Esophagus squamous epithelium (tissue), 5 donors: ENCODE data around the gene IL1RAPL1. TPM values are rescaled to one million over a fixed set of nuclear protein-coding genes. Genes with fewer than 3 reads are reported as not detected.

Experiments used
- DNase-seq: peaks from one replicate; lab custom pipeline; 2025; lab: John Stamatoyannopoulos, UW
- H3K27ac ChIP-seq, 4 donors: fragments of 200-600 bp; sonication (generic); one replicate each; pipeline ENCODE4 v1.5.1; 2016 to 2019; ENCODE audit warnings: mild to moderate bottlenecking in 1 of 4
- H3K27me3 ChIP-seq, 4 donors: fragments of 200-600 bp; sonication (generic); 1 replicate in 3 of 4; 2 replicates in 1 of 4; pipeline versions ENCODE4 v1.5.1 to v1.6.0; 2017 to 2021; ENCODE audit warnings: antibody characterized with exemption in 1 of 4
- H3K36me3 ChIP-seq, 3 donors: fragments of 200-600 bp; sonication (generic); one replicate each; pipeline ENCODE4 v1.5.1; 2016 to 2019
- H3K4me1 ChIP-seq, 3 donors: fragments of 200-600 bp; sonication (generic); one replicate each; pipeline ENCODE4 v1.5.1; 2017 to 2019
- H3K4me3 ChIP-seq, 4 donors: fragments of 200-600 bp; sonication (generic); 1 replicate in 3 of 4; 2 replicates in 1 of 4; pipeline ENCODE4 v1.5.1; 2016 to 2019; ENCODE audit warnings: mild to moderate bottlenecking in 2 of 4, moderate library complexity in 1 of 4
- H3K9me3 ChIP-seq, 3 donors: fragments of 200-600 bp; sonication (generic); one replicate each; pipeline ENCODE4 v1.5.1; 2016 to 2019
- CTCF ChIP-seq, 6 experiments: fragments of 450-650 bp in 4 of 6; fragments of 200-600 bp in 2 of 6; sonication (generic) in 2 of 6; IDR thresholded peaks; one replicate each; pipeline ENCODE4 v1.5.1; 2016 to 2019; ENCODE audit warnings: antibody characterized with exemption in 6 of 6, mild to moderate bottlenecking in 4 of 6, moderate library complexity in 4 of 6
- POLR2A ChIP-seq, 4 donors: fragments of 450-650 bp; IDR thresholded peaks; one replicate each; pipeline ENCODE4 v1.6.1; 2017; ENCODE audit warnings: antibody characterized with exemption in 4 of 4, mild to moderate bottlenecking in 4 of 4, moderate library complexity in 3 of 4
- whole genome bisulfite sequencing, 2 donors: methylation state at CpG; one replicate each; pipeline ENCODE4 v1.1.5; 2018; 5-methylcytosine and 5-hydroxymethylcytosine counted together
- intact Hi-C: fragments of 100-400 bp; cut with DNase I; formaldehyde crosslinking; loops from one replicate; pipeline ENCODE4 v1.15.0; 2022
- total RNA-seq, 4 donors: library from RNA; depleted of rRNA; stranded (reverse); fragments of >200 nt; gene quantifications; one replicate each; pipeline ENCODE4 v1.1.0, GENCODE V29; 2016
- donor health status: DM: yes; HTN: yes; CAD: no.

Gene IL1RAPL1
- total RNA-seq, 4 donors from 2014 or later: 0.09 to 0.19 (median 0.13) TPM; not detected in 1

GRCh38 chrX:29813174-29813573 lies 1225.9 kb downstream of the IL1RAPL1 start:
- no peaks in the 10 kb centered on the region for H3K4me1 ChIP-seq
- H3K36me3 ChIP-seq: no peaks in the 10 kb centered on the region
- intact Hi-C loops: no loop called here
- H3K9me3 ChIP-seq: no peaks in the 10 kb centered on the region
- DNase-seq: no peak
- no peak for TF ChIP-seq CTCF (IDR thresholded peaks at IDR 0.05)
- no peak overlapping the region for H3K27ac ChIP-seq
- H3K4me3 ChIP-seq: no peak overlapping the region
- H3K27me3 ChIP-seq: no peaks in the 10 kb centered on the region

- H3K36me3 ChIP-seq: no peaks in the 10 kb centered on the region
- no peaks in the 10 kb centered on the region for H3K4me1 ChIP-seq
- TF ChIP-seq CTCF (IDR thresholded peaks at IDR 0.05) (no peak), POLR2A (IDR thresholded peaks at IDR 0.05) (no peak)
- H3K9me3 ChIP-seq: no peaks in the 10 kb centered on the region
- H3K4me3 ChIP-seq: no peak overlapping the region
- DNase-seq: no peak
- 57 to 65% methylated on average over 6 of the region's 6 CpGs for WGBS, 2 donors
- H3K27ac ChIP-seq: no peak overlapping the region
- intact Hi-C loops: no loop called here
- H3K27me3 ChIP-seq: no peaks in the 10 kb centered on the region
Measured at GRCh38 chrX:29824176-29824906, 1237.1 kb downstream of the IL1RAPL1 start.

GRCh38 chrX:29826742-29827141 lies 1239.5 kb downstream of the IL1RAPL1 start:
- Histone ChIP-seq H3K27me3 (no peaks in the 10 kb centered on the region), H3K4me3 (no peak overlapping the region), H3K9me3 (no peaks in the 10 kb centered on the region), H3K4me1 (no peaks in the 10 kb centered on the region), H3K27ac (no peak overlapping the region), H3K36me3 (no peaks in the 10 kb centered on the region)
- intact Hi-C loops: no loop called here
- DNase-seq: no peak
- TF ChIP-seq CTCF (IDR thresholded peaks at IDR 0.05) (no peak), POLR2A (IDR thresholded peaks at IDR 0.05) (no peak)
- WGBS, 2 donors: 79 to 87% methylated on average over 5 of the region's 5 CpGs

- Histone ChIP-seq H3K9me3 (no peaks in the 10 kb centered on the region), H3K36me3 (no peaks in the 10 kb centered on the region), H3K27ac (no peak overlapping the region), H3K27me3 (no peaks in the 10 kb centered on the region), H3K4me1 (no peaks in the 10 kb centered on the region), H3K4me3 (no peak overlapping the region)
- DNase-seq: no peak
- TF ChIP-seq CTCF (IDR thresholded peaks at IDR 0.05) (no peak), POLR2A (IDR thresholded peaks at IDR 0.05) (no peak)
- 62 to 68% methylated on average over 2 of the region's 2 CpGs for WGBS, 2 donors
- intact Hi-C loops: no loop called here
Measured at GRCh38 chrX:29834311-29834710, 1247.1 kb downstream of the IL1RAPL1 start.

GRCh38 chrX:29834764-29835163 lies 1247.5 kb downstream of the IL1RAPL1 start:
- no peaks in the 10 kb centered on the region for H3K27me3 ChIP-seq
- H3K9me3 ChIP-seq: no peaks in the 10 kb centered on the region
- H3K4me3 ChIP-seq: no peak overlapping the region
- intact Hi-C loops: no loop called here
- no peaks in the 10 kb centered on the region for H3K4me1 ChIP-seq
- H3K36me3 ChIP-seq: no peaks in the 10 kb centered on the region
- DNase-seq: no peak
- H3K27ac ChIP-seq: no peak overlapping the region
- no peak for TF ChIP-seq POLR2A (IDR thresholded peaks at IDR 0.05)
- no peak for TF ChIP-seq CTCF (IDR thresholded peaks at IDR 0.05)
